IMR-90 (cell line): ENCODE measurements around the gene SIGLEC14. TPM values are rescaled to one million over a fixed set of nuclear protein-coding genes. Genes with fewer than 3 reads are reported as not detected.

Experiments
- ATAC-seq: fragments of 200-7000 bp; cut with Tn5 transposase; 2 replicates; pipeline ENCODE4 v1.9.1; 2020; ENCODE audit warnings: low read depth, mild to moderate bottlenecking, moderate library complexity
- BruUV-seq: library from RNA; stranded (reverse); fragments of 400-500 nt; replicated peaks from 2 replicates; lab custom pipeline; 2021; lab: Mats Ljungman, UMichigan
- CTCF ChIA-PET: fragments of 300-600 bp; formaldehyde crosslinking; extraction: SDS; loops from one replicate; lab custom pipeline; 2021; ENCODE audit warnings: antibody characterized with exemption; lab: Yijun Ruan, JAX
- POLR2A ChIA-PET: fragments of 300-600 bp; sonication (Branson Sonifier 250); formaldehyde crosslinking; loops from one replicate; lab custom pipeline; 2022; ENCODE audit warnings: antibody characterized with exemption; ENCODE audit not compliant: unreplicated experiment; lab: Charles Lee
- DNase-seq: peaks from one replicate; pipeline ENCODE4 v3.0.0; 2013
- H2AFZ ChIP-seq: replicated peaks from 2 replicates; pipeline ENCODE3; 2013; ENCODE audit warnings: low read length, mild to moderate bottlenecking; ENCODE audit not compliant: poor library complexity
- H2AK5ac ChIP-seq: 2 replicates; pipeline ENCODE4 v1.6.1; 2013; ENCODE audit warnings: low read depth, low read length, inconsistent platforms
- H2AK9ac ChIP-seq: replicated peaks from 2 replicates; pipeline ENCODE3; 2013; ENCODE audit warnings: mild to moderate bottlenecking, low read depth, low read length, moderate library complexity; ENCODE audit not compliant: poor library complexity
- H2BK120ac ChIP-seq: 2 replicates; pipeline ENCODE4 v1.6.1; 2013; ENCODE audit warnings: low read depth, low read length, inconsistent platforms
- H2BK15ac ChIP-seq: 3 replicates; pipeline ENCODE4 v1.6.1; 2013; ENCODE audit warnings: low read depth, low read length, inconsistent platforms
- H2BK20ac ChIP-seq: 2 replicates; pipeline ENCODE4 v1.6.1; 2013; ENCODE audit warnings: low read depth, mild to moderate bottlenecking, inconsistent platforms, low read length, moderate library complexity
- H2BK5ac ChIP-seq: 2 replicates; pipeline ENCODE4 v1.6.1; 2013; ENCODE audit warnings: mild to moderate bottlenecking, low read depth, low read length, inconsistent platforms; ENCODE audit not compliant: poor library complexity, severe bottlenecking
- H3K14ac ChIP-seq: replicated peaks from 2 replicates; pipeline ENCODE4 v1.6.1; 2013; ENCODE audit warnings: low read depth, low read length, inconsistent platforms
- H3K18ac ChIP-seq: 2 replicates; pipeline ENCODE4 v1.6.1; 2013; ENCODE audit warnings: low read depth, low read length, control low read depth
- H3K23ac ChIP-seq: 2 replicates; pipeline ENCODE4 v1.6.1; 2013; ENCODE audit warnings: low read depth, low read length, inconsistent platforms
- H3K27ac ChIP-seq: 2 replicates; pipeline ENCODE4 v1.5.1; 2013; ENCODE audit warnings: mild to moderate bottlenecking, control low read depth, low read length; ENCODE audit not compliant: insufficient read depth
- H3K27me3 ChIP-seq: 2 replicates; pipeline ENCODE4 v1.6.1; 2013; ENCODE audit warnings: low read length; ENCODE audit not compliant: control insufficient read depth, insufficient read depth
- H3K36me3 ChIP-seq: 2 replicates; pipeline ENCODE4 v1.6.1; 2013; ENCODE audit warnings: low read length, mixed read lengths; ENCODE audit not compliant: control insufficient read depth, insufficient read depth
- H3K4ac ChIP-seq: 2 replicates; pipeline ENCODE4 v1.6.1; 2013; ENCODE audit warnings: low read depth, low read length, inconsistent platforms
- H3K4me1 ChIP-seq: 2 replicates; pipeline ENCODE4 v1.6.1; 2013; ENCODE audit warnings: low read length, mixed read lengths; ENCODE audit not compliant: control insufficient read depth, insufficient read depth
- H3K4me2 ChIP-seq: 2 replicates; pipeline ENCODE4 v1.6.1; 2013; ENCODE audit warnings: low read depth, mild to moderate bottlenecking, control low read depth, low read length, moderate library complexity
- H3K4me3 ChIP-seq: 2 replicates; pipeline ENCODE4 v1.5.1; 2013; ENCODE audit warnings: low read depth, mild to moderate bottlenecking, control low read depth, low read length, moderate library complexity; ENCODE audit not compliant: insufficient read depth
- H3K56ac ChIP-seq: 2 replicates; pipeline ENCODE4 v1.6.1; 2013; ENCODE audit warnings: low read length, inconsistent platforms; ENCODE audit not compliant: insufficient read depth; ENCODE audit errors: extremely low read depth
- H3K79me1 ChIP-seq, 2 experiments: 2 replicates each; pipeline ENCODE4 v1.6.1; 2013; ENCODE audit warnings: low read length in 2 of 2, inconsistent platforms in 1 of 2, low read depth in 1 of 2
- H3K9ac ChIP-seq: 2 replicates; pipeline ENCODE4 v1.6.1; 2013; ENCODE audit warnings: low read depth, low read length, control low read depth
- H3K9me1 ChIP-seq: 2 replicates; pipeline ENCODE4 v1.6.1; 2013; ENCODE audit warnings: low read length, inconsistent platforms; ENCODE audit not compliant: insufficient read depth
- H3K9me3 ChIP-seq: 2 replicates; pipeline ENCODE4 v1.6.1; 2013; ENCODE audit warnings: low read length; ENCODE audit not compliant: control insufficient read depth, insufficient read depth
- H4K20me1 ChIP-seq: 2 replicates; pipeline ENCODE4 v1.6.1; 2013; ENCODE audit warnings: low read length, inconsistent platforms; ENCODE audit not compliant: insufficient read depth
- H4K5ac ChIP-seq: 2 replicates; pipeline ENCODE4 v1.6.1; 2013; ENCODE audit warnings: mild to moderate bottlenecking, low read depth, low read length, control low read depth
- H4K8ac ChIP-seq, 2 experiments: 2 replicates each; pipeline ENCODE4 v1.6.1; 2013; ENCODE audit warnings: low read depth in 2 of 2, low read length in 2 of 2, control low read depth in 1 of 2, inconsistent platforms in 1 of 2
- H4K91ac ChIP-seq: 2 replicates; pipeline ENCODE4 v1.6.1; 2013; ENCODE audit warnings: low read depth, low read length, inconsistent platforms; ENCODE audit not compliant: insufficient read depth
- BHLHE40 ChIP-seq: fragments of 150-350 bp; IDR thresholded peaks from 2 replicates; pipeline ENCODE4 v1.6.1; 2016; ENCODE audit warnings: mild to moderate bottlenecking, low read depth, low read length
- CEBPB ChIP-seq: IDR thresholded peaks from 2 replicates; pipeline ENCODE4 v1.6.1; 2012; ENCODE audit warnings: low read depth, low read length, improper control_type of control experiment
- CHD1 ChIP-seq: IDR thresholded peaks from 2 replicates; pipeline ENCODE4 v1.6.1; 2012; ENCODE audit warnings: low read depth, low read length, improper control_type of control experiment
- FOS ChIP-seq: fragments of 150-350 bp; IDR thresholded peaks from 2 replicates; pipeline ENCODE4 v1.6.1; 2016; ENCODE audit warnings: low read depth, low read length
- MAFK ChIP-seq: IDR thresholded peaks from 2 replicates; pipeline ENCODE4 v1.6.1; 2012; ENCODE audit warnings: low read depth, low read length, improper control_type of control experiment
- MAZ ChIP-seq: IDR thresholded peaks from 2 replicates; pipeline ENCODE4 v1.6.1; 2012; ENCODE audit warnings: low read depth, mild to moderate bottlenecking, low read length, improper control_type of control experiment, moderate library complexity, borderline replicate concordance
- MXI1 ChIP-seq: IDR thresholded peaks from 2 replicates; pipeline ENCODE4 v1.6.1; 2012; ENCODE audit warnings: low read depth, mild to moderate bottlenecking, low read length, moderate library complexity, borderline replicate concordance
- NFE2L2 ChIP-seq: fragments of 150-350 bp; IDR thresholded peaks from 2 replicates; pipeline ENCODE4 v1.6.1; 2016; ENCODE audit warnings: low read depth, mild to moderate bottlenecking, low read length
- POLR2A ChIP-seq: IDR thresholded peaks from 2 replicates; pipeline ENCODE4 v1.6.1; 2012; ENCODE audit warnings: mild to moderate bottlenecking, low read depth, low read length
- RAD21 ChIP-seq: IDR thresholded peaks from 2 replicates; pipeline ENCODE4 v1.6.1; 2012; ENCODE audit warnings: low read length, improper control_type of control experiment
- RCOR1 ChIP-seq: IDR thresholded peaks from 2 replicates; pipeline ENCODE4 v1.6.1; 2012; ENCODE audit warnings: mild to moderate bottlenecking, low read length, improper control_type of control experiment; ENCODE audit not compliant: insufficient replicate concordance
- RFX5 ChIP-seq: IDR thresholded peaks from 2 replicates; pipeline ENCODE4 v1.8.0; 2012; ENCODE audit warnings: low read depth, mild to moderate bottlenecking, low read length, moderate library complexity
- SMC3 ChIP-seq: fragments of 150-350 bp; IDR thresholded peaks from 2 replicates; pipeline ENCODE4 v1.6.1; 2016; ENCODE audit warnings: low read depth, mild to moderate bottlenecking, antibody characterized with exemption, low read length, moderate library complexity
- WGBS, 2 experiments: methylation state at CpG; one replicate each; pipeline versions ENCODE4 v1.1.5 to v1.1.7; 2013; ENCODE audit warnings: missing lambda C conversion rate in 2 of 2; ENCODE audit not compliant: insufficient read length in 1 of 2; ENCODE audit errors: extremely low coverage in 2 of 2; 5-methylcytosine and 5-hydroxymethylcytosine counted together
- dilution Hi-C: fragments of 300-500 bp; cut with HindIII; formaldehyde crosslinking; loops from one replicate; pipeline ENCODE4 v1.14.3; 2018; ENCODE audit warnings: low sequenced_read_pairs; ENCODE audit not compliant: unreplicated experiment
- in situ Hi-C: fragments of 300-500 bp; cut with MboI; formaldehyde crosslinking; loops from 3 replicates; pipeline ENCODE4 v1.14.3; 2019; ENCODE audit warnings: low sequenced_read_pairs, inconsistent platforms, mixed read lengths
- intact Hi-C: fragments of 100-400 bp; cut with micrococcal nuclease; formaldehyde crosslinking; loops from 2 replicates; pipeline ENCODE4 v1.10.0; 2022
- polyA plus RNA-seq, 3 experiments: library from polyadenylated mRNA; depleted of rRNA; stranded (reverse); fragments of >200 nt; gene quantifications; 2 replicates each; pipeline ENCODE4 v1.2.3, GENCODE V29; 2012; ENCODE audit warnings: low replicate concordance in 1 of 3
- total RNA-seq: library from RNA; depleted of rRNA; stranded (reverse); fragments of >200 nt; gene quantifications from 2 replicates; pipeline ENCODE4 v1.2.3, GENCODE V29; 2012
- TF ChIP-seq, protein P1 (sequence below): conservative IDR thresholded peaks from 2 replicates; pipeline ENCODE4 v1.5.1; 2012; ENCODE audit warnings: mild to moderate bottlenecking, low read depth, low read length, improper control_type of control experiment
- TF ChIP-seq, protein P2 (sequence below): fragments of 150-350 bp; IDR thresholded peaks from 2 replicates; pipeline ENCODE4 v1.6.1; 2017; ENCODE audit warnings: mild to moderate bottlenecking, antibody characterized with exemption, low read length, low read depth
- TF ChIP-seq, protein P3 (sequence below): fragments of 150-350 bp; IDR thresholded peaks from 2 replicates; pipeline ENCODE4 v1.6.1; 2016; ENCODE audit warnings: low read depth, mild to moderate bottlenecking, low read length, moderate library complexity, borderline replicate concordance

Gene SIGLEC14
- total and polyA plus RNA-seq, 2 of the 4 experiments (the other 2 are of a cell fraction) = not detected

DNA sequence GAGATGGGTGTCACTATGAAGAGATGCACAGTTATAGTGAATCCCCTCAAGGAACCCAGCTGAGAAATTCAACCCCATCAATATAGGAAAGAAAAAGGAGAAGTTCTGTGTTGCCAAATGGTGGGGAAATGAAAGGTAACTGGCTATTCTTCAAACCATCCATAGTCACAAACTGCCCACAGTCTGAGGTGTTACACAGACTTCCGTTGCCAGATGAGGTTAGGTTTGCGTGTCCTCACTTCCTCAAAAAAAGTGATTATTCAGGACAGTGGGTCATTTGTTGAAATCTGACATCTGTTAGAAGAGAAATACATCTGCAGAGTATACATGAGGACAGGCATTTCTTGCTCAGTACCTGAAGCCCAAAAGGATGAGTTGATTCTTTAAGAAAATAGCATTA lies 25.4 kb downstream of the SIGLEC14 start:
- no peaks in the 10 kb centered on the region for H3K4me1 ChIP-seq
- no peaks in the 10 kb centered on the region for H3K36me3 ChIP-seq
- H3K4me3 ChIP-seq = no peak overlapping the region
- H2AK9ac ChIP-seq = no peak overlapping the region
- no peak overlapping the region for H2BK15ac ChIP-seq
- no peak overlapping the region for H2BK5ac ChIP-seq
- H2AFZ ChIP-seq = no peak overlapping the region
- no peak overlapping the region for H3K9ac ChIP-seq
- no peak overlapping the region for H4K5ac ChIP-seq
- no peak overlapping the region for H2AK5ac ChIP-seq
- no peaks in the 10 kb centered on the region for H3K79me1 ChIP-seq
- H3K56ac ChIP-seq = no peak overlapping the region
- WGBS, 2 experiments = no CpG with 5 or more reads among the region's 2 CpGs
- H2BK20ac ChIP-seq = no peak overlapping the region
- H3K14ac ChIP-seq = no peak overlapping the region
- no peak overlapping the region for H2BK120ac ChIP-seq
- intact Hi-C loops = no loop called here
- no peak overlapping the region for H4K91ac ChIP-seq
- dilution Hi-C loops = no loop called here
- no peak overlapping the region for H3K23ac ChIP-seq
- in situ Hi-C loops = no loop called here
- H3K27ac ChIP-seq = no peak overlapping the region
- CTCF ChIA-PET = interaction anchor here (0.6 kb wide), 1 partner anchor 49 kb away, joined by 4 read pairs; no protein-coding TSS in a partner anchor
- no TSS peak for BruUV-seq
- H3K9me1 ChIP-seq = no peaks in the 10 kb centered on the region
- no peak overlapping the region for H3K4ac ChIP-seq
- DNase-seq = no peak
- no peaks in the 10 kb centered on the region for H3K27me3 ChIP-seq
- POLR2A ChIA-PET = no interaction called here
- TF ChIP-seq RAD21 (no peak), NFE2L2 (no peak), SMC3 (no peak), MXI1 (no peak), CEBPB (no peak), MAZ (no peak), CHD1 (no peak), MAFK (no peak), BHLHE40 (no peak), POLR2A (no peak), RFX5 (no peak), FOS (no peak), RCOR1 (no peak)
- TF ChIP-seq, protein P1, sequence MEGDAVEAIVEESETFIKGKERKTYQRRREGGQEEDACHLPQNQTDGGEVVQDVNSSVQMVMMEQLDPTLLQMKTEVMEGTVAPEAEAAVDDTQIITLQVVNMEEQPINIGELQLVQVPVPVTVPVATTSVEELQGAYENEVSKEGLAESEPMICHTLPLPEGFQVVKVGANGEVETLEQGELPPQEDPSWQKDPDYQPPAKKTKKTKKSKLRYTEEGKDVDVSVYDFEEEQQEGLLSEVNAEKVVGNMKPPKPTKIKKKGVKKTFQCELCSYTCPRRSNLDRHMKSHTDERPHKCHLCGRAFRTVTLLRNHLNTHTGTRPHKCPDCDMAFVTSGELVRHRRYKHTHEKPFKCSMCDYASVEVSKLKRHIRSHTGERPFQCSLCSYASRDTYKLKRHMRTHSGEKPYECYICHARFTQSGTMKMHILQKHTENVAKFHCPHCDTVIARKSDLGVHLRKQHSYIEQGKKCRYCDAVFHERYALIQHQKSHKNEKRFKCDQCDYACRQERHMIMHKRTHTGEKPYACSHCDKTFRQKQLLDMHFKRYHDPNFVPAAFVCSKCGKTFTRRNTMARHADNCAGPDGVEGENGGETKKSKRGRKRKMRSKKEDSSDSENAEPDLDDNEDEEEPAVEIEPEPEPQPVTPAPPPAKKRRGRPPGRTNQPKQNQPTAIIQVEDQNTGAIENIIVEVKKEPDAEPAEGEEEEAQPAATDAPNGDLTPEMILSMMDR = no peak
- TF ChIP-seq, protein P2, sequence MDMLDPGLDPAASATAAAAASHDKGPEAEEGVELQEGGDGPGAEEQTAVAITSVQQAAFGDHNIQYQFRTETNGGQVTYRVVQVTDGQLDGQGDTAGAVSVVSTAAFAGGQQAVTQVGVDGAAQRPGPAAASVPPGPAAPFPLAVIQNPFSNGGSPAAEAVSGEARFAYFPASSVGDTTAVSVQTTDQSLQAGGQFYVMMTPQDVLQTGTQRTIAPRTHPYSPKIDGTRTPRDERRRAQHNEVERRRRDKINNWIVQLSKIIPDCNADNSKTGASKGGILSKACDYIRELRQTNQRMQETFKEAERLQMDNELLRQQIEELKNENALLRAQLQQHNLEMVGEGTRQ = no peak
- TF ChIP-seq, protein P3, sequence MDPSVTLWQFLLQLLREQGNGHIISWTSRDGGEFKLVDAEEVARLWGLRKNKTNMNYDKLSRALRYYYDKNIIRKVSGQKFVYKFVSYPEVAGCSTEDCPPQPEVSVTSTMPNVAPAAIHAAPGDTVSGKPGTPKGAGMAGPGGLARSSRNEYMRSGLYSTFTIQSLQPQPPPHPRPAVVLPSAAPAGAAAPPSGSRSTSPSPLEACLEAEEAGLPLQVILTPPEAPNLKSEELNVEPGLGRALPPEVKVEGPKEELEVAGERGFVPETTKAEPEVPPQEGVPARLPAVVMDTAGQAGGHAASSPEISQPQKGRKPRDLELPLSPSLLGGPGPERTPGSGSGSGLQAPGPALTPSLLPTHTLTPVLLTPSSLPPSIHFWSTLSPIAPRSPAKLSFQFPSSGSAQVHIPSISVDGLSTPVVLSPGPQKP = no peak
- no peak for ATAC-seq
- no peak overlapping the region for H3K18ac ChIP-seq
- no peak overlapping the region for H4K8ac ChIP-seq
- no peaks in the 10 kb centered on the region for H3K9me3 ChIP-seq
- no peak overlapping the region for H3K4me2 ChIP-seq
- H4K20me1 ChIP-seq = no peaks in the 10 kb centered on the region
